ENCODE results near the gene ELL3. TPM values are rescaled to one million over a fixed set of nuclear protein-coding genes. Genes with fewer than 3 reads are reported as not detected.
A peak's percentile ranks its signal among the peaks of the same experiment; 100 is the strongest.

The ELL3 gene
- total and polyA plus RNA-seq, 2 experiments from 2014 or later = 4.3 TPM; not detected in 1

- peak; percentile 75 to 79 for DNase-seq (ENCODE audit: low read depth in 1 of 2, low spot score in 1 of 2)
- H3K9me3 ChIP-seq (ENCODE audit: low read depth) = no peaks in the 10 kb centered on the region
- H3K27ac ChIP-seq = no peak overlapping the region
- H3K27me3 ChIP-seq = no peaks in the 10 kb centered on the region
- no peaks in the 10 kb centered on the region for H3K4me1 ChIP-seq (ENCODE audit: low read depth)
- peak overlapping the region; percentile 38 for H3K4me3 ChIP-seq
- peaks cover 10% of the 10 kb centered on the region for H3K36me3 ChIP-seq
- peak; percentile 65 for TF ChIP-seq CTCF (IDR thresholded peaks at IDR 0.05; ENCODE audit: low read depth, low read length)
Measured at GRCh38 chr15:43777267-43777914, 625 bp upstream of the ELL3 start.

- Histone ChIP-seq H3K36me3 (peaks cover 22% of the 10 kb centered on the region), H3K9me3 (ENCODE audit: low read depth) (no peaks in the 10 kb centered on the region), H3K27me3 (no peaks in the 10 kb centered on the region), H3K4me1 (ENCODE audit: low read depth) (no peaks in the 10 kb centered on the region), H3K27ac (no peak overlapping the region), H3K4me3 (peak overlapping the region; percentile 38)
- no peak for TF ChIP-seq CTCF (IDR thresholded peaks at IDR 0.05; ENCODE audit: low read depth, low read length)
- DNase-seq (ENCODE audit: low read depth in 1 of 2, low spot score in 1 of 2) = peak in 1 of 2 donors; percentile 19
Measured at GRCh38 chr15:43776101-43776717, 557 bp downstream of the ELL3 start.

- peak; percentile 16 for TF ChIP-seq CTCF (IDR thresholded peaks at IDR 0.05; ENCODE audit: low read depth, low read length)
- H3K4me1 ChIP-seq (ENCODE audit: low read depth) = no peaks in the 10 kb centered on the region
- H3K27ac ChIP-seq = no peak overlapping the region
- H3K27me3 ChIP-seq = no peaks in the 10 kb centered on the region
- H3K36me3 ChIP-seq = peaks cover 29% of the 10 kb centered on the region
- no peak overlapping the region for H3K4me3 ChIP-seq
- H3K9me3 ChIP-seq (ENCODE audit: low read depth) = no peaks in the 10 kb centered on the region
- peak in 1 of 2 donors; percentile 51 for DNase-seq (ENCODE audit: low read depth in 1 of 2, low spot score in 1 of 2)
Measured at GRCh38 chr15:43775411-43775965, 1.3 kb downstream of the ELL3 start.

- no peak overlapping the region for H3K27ac ChIP-seq
- peaks cover 6% of the 10 kb centered on the region for H3K4me1 ChIP-seq (ENCODE audit: low read depth)
- no peak for DNase-seq (ENCODE audit: low read depth in 1 of 2, low spot score in 1 of 2)
- H3K36me3 ChIP-seq = peaks cover 42% of the 10 kb centered on the region
- TF ChIP-seq CTCF (IDR thresholded peaks at IDR 0.05; ENCODE audit: low read depth, low read length) = no peak
- H3K4me3 ChIP-seq = no peak overlapping the region
- H3K27me3 ChIP-seq = no peaks in the 10 kb centered on the region
- no peaks in the 10 kb centered on the region for H3K9me3 ChIP-seq (ENCODE audit: low read depth)
Measured at GRCh38 chr15:43774062-43774461, 2.7 kb downstream of the ELL3 start.

- no peak for DNase-seq (ENCODE audit: low read depth in 1 of 2, low spot score in 1 of 2)
- H3K27me3 ChIP-seq = no peaks in the 10 kb centered on the region
- peaks cover 6% of the 10 kb centered on the region for H3K4me1 ChIP-seq (ENCODE audit: low read depth)
- H3K4me3 ChIP-seq = no peak overlapping the region
- H3K36me3 ChIP-seq = peaks cover 54% of the 10 kb centered on the region
- H3K27ac ChIP-seq = no peak overlapping the region
- no peak for TF ChIP-seq CTCF (IDR thresholded peaks at IDR 0.05; ENCODE audit: low read depth, low read length)
- no peaks in the 10 kb centered on the region for H3K9me3 ChIP-seq (ENCODE audit: low read depth)
Measured at GRCh38 chr15:43772624-43773023, 4.1 kb downstream of the ELL3 start.
